NCI-H1930 (cell line): Measurements from ENCODE around the gene CTRB1.
"Not testable (repeated sequence)": the region's sequence is repeated elsewhere in the genome, so short reads cannot be mapped to it uniquely, and the experiment has no call there.

ENCODE experiments used
- DNase-seq, 2 experiments: peaks; one replicate each; lab custom pipeline; 2025; lab: John Stamatoyannopoulos, UW

Gene CTRB1

DNA sequence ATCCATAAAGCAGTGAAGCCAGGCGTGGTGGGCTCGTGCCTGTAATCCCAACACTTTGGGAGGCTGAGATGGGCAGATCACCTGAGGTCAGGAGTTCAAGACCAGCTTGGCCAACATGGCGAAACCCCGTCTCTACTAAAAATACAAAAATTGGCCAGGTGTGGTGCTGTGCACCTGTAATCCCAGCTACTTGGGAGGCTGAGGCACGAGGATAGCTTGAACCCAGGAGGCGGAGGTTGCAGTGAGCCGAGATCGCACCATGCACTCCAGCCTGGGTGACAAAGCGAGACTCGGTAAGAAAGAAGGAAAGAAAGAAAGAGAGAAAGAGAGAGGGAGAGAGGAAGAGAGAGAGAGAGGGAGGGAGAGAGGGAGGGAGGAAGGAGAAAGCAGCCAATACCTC is 53.8 kb downstream of the CTRB1 start:
- not testable (repeated sequence) for DNase-seq

DNA sequence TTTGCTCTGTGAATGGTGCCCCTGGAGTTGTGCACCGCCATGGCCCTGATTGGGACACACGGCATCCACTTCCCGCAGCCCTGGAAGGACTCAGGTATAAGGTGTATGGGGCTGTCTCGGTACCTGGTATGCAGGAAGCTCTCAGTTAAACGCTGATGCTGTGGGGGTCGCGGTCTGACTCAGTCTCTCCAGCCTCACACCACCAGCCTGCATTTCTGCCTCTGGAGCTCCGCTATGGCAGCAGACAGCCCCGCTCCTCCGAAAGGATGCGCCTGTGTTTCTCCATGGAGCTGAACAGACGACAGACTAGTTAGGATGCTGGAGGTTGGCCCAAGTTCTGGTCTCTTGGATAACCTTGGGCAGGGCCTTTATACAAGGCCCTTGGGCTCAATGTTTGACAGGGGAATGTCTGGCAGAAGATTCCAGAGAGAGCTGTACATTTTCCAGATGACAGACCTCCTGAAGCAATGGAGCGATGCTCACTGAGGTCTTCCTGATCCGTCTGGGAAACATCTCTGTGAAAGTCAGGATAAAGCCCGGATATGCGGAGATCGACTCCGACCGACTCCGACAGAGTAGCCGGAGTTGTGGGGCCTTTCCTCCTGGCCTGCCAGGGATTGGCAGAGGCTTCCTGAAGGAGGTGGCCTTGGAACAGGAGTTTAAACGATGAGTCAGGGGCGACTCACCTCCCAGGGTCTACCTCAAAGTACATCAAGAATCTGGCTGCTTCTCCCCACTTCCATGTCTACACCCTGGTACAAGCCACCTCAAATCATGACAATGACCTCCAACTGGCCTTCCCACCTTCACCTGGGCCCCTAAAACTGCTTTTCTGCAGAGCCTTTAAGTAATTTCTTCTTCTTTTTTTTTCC is 54.5 kb downstream of the CTRB1 start:
- DNase-seq = no peak
